SK-N-SH (cell line): ENCODE data around the gene FEZF1.

Experiments used
- CHD2 ChIP-seq: fragments of 150-350 bp; IDR thresholded peaks from 2 replicates; pipeline ENCODE4 v1.6.1; 2018; ENCODE audit warnings: low read length; ENCODE audit not compliant: partially characterized antibody
- EZH2phosphoT487 ChIP-seq: fragments of 200-600 bp; sonication (generic); IDR thresholded peaks from 2 replicates; pipeline ENCODE4 v1.6.1; 2017; ENCODE audit warnings: low read depth, mixed run types, mild to moderate bottlenecking, antibody characterized with exemption, moderate library complexity, borderline replicate concordance
- GABPA ChIP-seq: IDR thresholded peaks from 2 replicates; pipeline ENCODE4 v1.4.0; 2012; ENCODE audit warnings: low read depth, mild to moderate bottlenecking
- MEF2A ChIP-seq: IDR thresholded peaks from 2 replicates; pipeline ENCODE4 v1.4.0; 2012; ENCODE audit warnings: low read depth, borderline replicate concordance
- POLR2AphosphoS5 ChIP-seq: IDR thresholded peaks from 2 replicates; pipeline ENCODE4 v1.6.1; 2012; ENCODE audit warnings: low read depth, low read length
- TF ChIP-seq, protein P1 (sequence below): fragments of 200-600 bp; sonication (generic); IDR thresholded peaks from 2 replicates; pipeline ENCODE4 v1.6.1; 2017; ENCODE audit warnings: antibody characterized with exemption, mild to moderate bottlenecking, moderate library complexity
- TF ChIP-seq, protein P2 (sequence below): fragments of 150-350 bp; IDR thresholded peaks from 2 replicates; pipeline ENCODE4 v1.6.1; 2017; ENCODE audit warnings: antibody characterized with exemption, low read length, low read depth, borderline replicate concordance

DNA sequence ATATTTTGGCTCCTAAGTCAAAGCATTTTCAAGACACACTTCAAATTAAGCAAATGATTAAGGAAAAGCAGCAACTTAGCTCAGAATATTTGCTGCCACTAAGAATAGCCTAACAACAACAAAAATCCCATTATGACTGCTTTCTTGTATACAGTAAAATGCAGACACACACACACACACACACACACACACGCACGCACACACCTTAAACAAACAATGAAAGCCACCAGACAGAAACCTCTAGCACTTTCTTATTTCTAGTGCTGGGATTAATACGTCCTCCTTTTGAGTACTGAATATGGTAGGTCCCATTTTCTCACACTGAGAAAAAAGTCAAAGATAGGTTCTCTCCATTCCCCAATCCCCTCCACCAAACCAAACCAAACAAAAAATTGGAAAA lies 23.4 kb upstream of the FEZF1 start:
- TF ChIP-seq, protein P1, sequence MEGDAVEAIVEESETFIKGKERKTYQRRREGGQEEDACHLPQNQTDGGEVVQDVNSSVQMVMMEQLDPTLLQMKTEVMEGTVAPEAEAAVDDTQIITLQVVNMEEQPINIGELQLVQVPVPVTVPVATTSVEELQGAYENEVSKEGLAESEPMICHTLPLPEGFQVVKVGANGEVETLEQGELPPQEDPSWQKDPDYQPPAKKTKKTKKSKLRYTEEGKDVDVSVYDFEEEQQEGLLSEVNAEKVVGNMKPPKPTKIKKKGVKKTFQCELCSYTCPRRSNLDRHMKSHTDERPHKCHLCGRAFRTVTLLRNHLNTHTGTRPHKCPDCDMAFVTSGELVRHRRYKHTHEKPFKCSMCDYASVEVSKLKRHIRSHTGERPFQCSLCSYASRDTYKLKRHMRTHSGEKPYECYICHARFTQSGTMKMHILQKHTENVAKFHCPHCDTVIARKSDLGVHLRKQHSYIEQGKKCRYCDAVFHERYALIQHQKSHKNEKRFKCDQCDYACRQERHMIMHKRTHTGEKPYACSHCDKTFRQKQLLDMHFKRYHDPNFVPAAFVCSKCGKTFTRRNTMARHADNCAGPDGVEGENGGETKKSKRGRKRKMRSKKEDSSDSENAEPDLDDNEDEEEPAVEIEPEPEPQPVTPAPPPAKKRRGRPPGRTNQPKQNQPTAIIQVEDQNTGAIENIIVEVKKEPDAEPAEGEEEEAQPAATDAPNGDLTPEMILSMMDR: no peak
- TF ChIP-seq, protein P2, sequence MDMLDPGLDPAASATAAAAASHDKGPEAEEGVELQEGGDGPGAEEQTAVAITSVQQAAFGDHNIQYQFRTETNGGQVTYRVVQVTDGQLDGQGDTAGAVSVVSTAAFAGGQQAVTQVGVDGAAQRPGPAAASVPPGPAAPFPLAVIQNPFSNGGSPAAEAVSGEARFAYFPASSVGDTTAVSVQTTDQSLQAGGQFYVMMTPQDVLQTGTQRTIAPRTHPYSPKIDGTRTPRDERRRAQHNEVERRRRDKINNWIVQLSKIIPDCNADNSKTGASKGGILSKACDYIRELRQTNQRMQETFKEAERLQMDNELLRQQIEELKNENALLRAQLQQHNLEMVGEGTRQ: no peak
- TF ChIP-seq CHD2 (no peak), MEF2A (no peak), GABPA (no peak), POLR2AphosphoS5 (no peak), EZH2phosphoT487 (no peak)
